PC-9 (cell line): Measurements from ENCODE around the gene CFAP119. TPM values are rescaled to one million over a fixed set of nuclear protein-coding genes. Genes with fewer than 3 reads are reported as not detected.

Experiments used
- BruUV-seq: library from RNA; stranded (reverse); fragments of 400-500 nt; replicated peaks from 2 replicates; lab custom pipeline; 2021; lab: Mats Ljungman, UMichigan
- CTCF ChIA-PET: fragments of 300-600 bp; sonication (Branson Sonifier 250); formaldehyde crosslinking; loops from one replicate; lab custom pipeline; 2022; ENCODE audit warnings: antibody characterized with exemption; lab: Charles Lee
- POLR2A ChIA-PET: fragments of 300-600 bp; sonication (Branson Sonifier 250); formaldehyde crosslinking; loops from one replicate; lab custom pipeline; 2022; ENCODE audit warnings: antibody characterized with exemption; ENCODE audit not compliant: unreplicated experiment; lab: Charles Lee
- DNase-seq, 2 experiments: peaks; one replicate each; pipeline versions ENCODE4 v3.0.0 to v3.0.0-alpha.2; 2015 to 2022; ENCODE audit warnings: mixed read lengths in 1 of 2
- H2AFZ ChIP-seq: fragments of 200-600 bp; sonication (generic); 2 replicates; pipeline ENCODE4 v1.8.1; 2017; ENCODE audit warnings: antibody characterized with exemption
- H3F3A ChIP-seq: fragments of 200-600 bp; sonication (generic); 2 replicates; pipeline ENCODE4 v1.8.1; 2017; ENCODE audit warnings: antibody characterized with exemption, mild to moderate bottlenecking, low read depth; ENCODE audit not compliant: insufficient read depth
- H3K27ac ChIP-seq: fragments of 200-600 bp; sonication (generic); 2 replicates; pipeline ENCODE4 v1.6.1; 2016; ENCODE audit warnings: mixed run types
- H3K27me3 ChIP-seq: fragments of 200-600 bp; sonication (generic); 2 replicates; pipeline ENCODE4 v1.6.1; 2016; ENCODE audit warnings: low read depth, mixed run types; ENCODE audit not compliant: insufficient read depth
- H3K36me3 ChIP-seq: fragments of 200-600 bp; sonication (generic); 2 replicates; pipeline ENCODE4 v1.6.1; 2016; ENCODE audit warnings: low read depth, mixed run types
- H3K4me1 ChIP-seq: fragments of 200-600 bp; sonication (generic); replicated peaks from 2 replicates; pipeline ENCODE4 v1.6.1; 2016; ENCODE audit warnings: mixed run types; ENCODE audit not compliant: insufficient read depth
- H3K4me2 ChIP-seq: fragments of 200-600 bp; sonication (generic); 2 replicates; pipeline ENCODE4 v1.6.1; 2017; ENCODE audit warnings: mixed run types
- H3K4me3 ChIP-seq: fragments of 200-600 bp; sonication (generic); 2 replicates; pipeline ENCODE4 v1.6.1; 2016; ENCODE audit warnings: mixed run types
- H3K79me2 ChIP-seq: fragments of 200-600 bp; sonication (generic); 2 replicates; pipeline ENCODE4 v1.6.1; 2017; ENCODE audit warnings: low read depth, mixed run types
- H3K9me2 ChIP-seq: fragments of 200-600 bp; sonication (generic); 2 replicates; pipeline ENCODE4 v1.8.1; 2017; ENCODE audit warnings: mild to moderate bottlenecking; ENCODE audit not compliant: insufficient read depth
- H3K9me3 ChIP-seq: fragments of 200-600 bp; sonication (generic); 2 replicates; pipeline ENCODE4 v1.8.1; 2016; ENCODE audit warnings: low read depth; ENCODE audit not compliant: insufficient read depth
- H4K20me1 ChIP-seq: fragments of 200-600 bp; sonication (generic); 2 replicates; pipeline ENCODE4 v1.8.1; 2017; ENCODE audit not compliant: insufficient read depth
- CTCF ChIP-seq: fragments of 200-600 bp; sonication (generic); conservative IDR thresholded peaks from 2 replicates; pipeline ENCODE4 v1.6.1; 2017; ENCODE audit warnings: mixed run types, antibody characterized with exemption, mild to moderate bottlenecking, moderate library complexity
- EZH2 ChIP-seq: fragments of 200-600 bp; sonication (generic); IDR thresholded peaks from 2 replicates; pipeline ENCODE4 v1.8.0; 2017; ENCODE audit warnings: antibody characterized with exemption, low read depth
- intact Hi-C: fragments of 100-400 bp; cut with micrococcal nuclease; formaldehyde crosslinking; loops from one replicate; pipeline ENCODE4 v1.10.0; 2022; ENCODE audit not compliant: unreplicated experiment
- total RNA-seq: library from RNA; stranded (reverse); gene quantifications from 2 replicates; pipeline ENCODE4 v1.2.3, GENCODE V29; 2021

Gene CFAP119
- total RNA-seq, 1 experiment from 2014 or later: 19.9 TPM

- Histone ChIP-seq H3F3A (peaks cover 82% of the 10 kb centered on the region), H3K4me3 (no peak overlapping the region), H3K4me2 (no peak overlapping the region), H3K27me3 (no peaks in the 10 kb centered on the region), H3K79me2 (peaks cover 26% of the 10 kb centered on the region), H3K9me3 (no peaks in the 10 kb centered on the region), H3K27ac (no peak overlapping the region), H4K20me1 (0 out of 2 replicates have a peak, but pooled peaks cover 25% of the 10 kb centered on the region), H3K4me1 (peaks cover 46% of the 10 kb centered on the region), H3K9me2 (no peaks in the 10 kb centered on the region), H2AFZ (no peak overlapping the region), H3K36me3 (peaks cover 32% of the 10 kb centered on the region)
- TF ChIP-seq EZH2 (no peak), CTCF (no peak)
- ChIA-PET POLR2A (interaction anchor here (1.0 kb wide), 1 partner anchor 33 kb away, joined by 4 read pairs; no protein-coding TSS in a partner anchor), CTCF (no interaction called here)
- DNase-seq: no peak
- BruUV-seq: no TSS peak
- intact Hi-C loops: loop anchor here (5.0 kb wide), 1 partner anchor 34 kb away; no protein-coding TSS in a partner anchor
Observed at GRCh38 chr16:30743716-30744115, 18.1 kb downstream of the CFAP119 start.

- peak; percentile 95 to 100 for DNase-seq
- Histone ChIP-seq H3K27ac (peak overlapping the region; percentile 96), H3K4me3 (peak overlapping the region; percentile 68), H3K79me2 (peaks cover 26% of the 10 kb centered on the region), H4K20me1 (0 out of 2 replicates have a peak, but pooled peaks cover 25% of the 10 kb centered on the region), H3K9me3 (no peaks in the 10 kb centered on the region), H3K27me3 (no peaks in the 10 kb centered on the region), H3K4me1 (peaks cover 33% of the 10 kb centered on the region), H3F3A (peaks cover 84% of the 10 kb centered on the region), H3K4me2 (peak overlapping the region; percentile 99), H3K9me2 (no peaks in the 10 kb centered on the region), H3K36me3 (peaks cover 32% of the 10 kb centered on the region), H2AFZ (no peak overlapping the region)
- intact Hi-C loops: loop anchor here (1.0 to 5.0 kb wide), 5 partner anchors 36 to 153 kb away; partner anchors contain the start of genes BCL7C and FBRS
- CTCF ChIA-PET: interaction anchor here (0.5 kb wide), 1 partner anchor 67 kb away, joined by 3 read pairs; no protein-coding TSS in a partner anchor
- TF ChIP-seq CTCF (no peak), EZH2 (no peak)
- POLR2A ChIA-PET: interaction anchor here (0.5 to 0.7 kb wide), 4 partner anchors 10 to 525 kb away, joined by 3 to 11 read pairs (median 7); no protein-coding TSS in a partner anchor
- no TSS peak for BruUV-seq
Observed at GRCh38 chr16:30741461-30741914, 20.4 kb downstream of the CFAP119 start.

GRCh38 chr16:30740364-30741251 lies 21.3 kb downstream of the CFAP119 start:
- CTCF ChIA-PET: no interaction called here

More at GRCh38 chr16:30740364-30741251, 21.3 kb downstream of the CFAP119 start:
- Histone ChIP-seq H2AFZ (no peak overlapping the region), H4K20me1 (0 out of 2 replicates have a peak, but pooled peaks cover 25% of the 10 kb centered on the region), H3K4me2 (peak overlapping the region; percentile 99), H3K4me3 (peak overlapping the region; percentile 68), H3K27me3 (no peaks in the 10 kb centered on the region), H3K9me2 (no peaks in the 10 kb centered on the region), H3K4me1 (peaks cover 33% of the 10 kb centered on the region), H3K9me3 (no peaks in the 10 kb centered on the region), H3F3A (peaks cover 87% of the 10 kb centered on the region), H3K36me3 (peaks cover 41% of the 10 kb centered on the region), H3K79me2 (peaks cover 26% of the 10 kb centered on the region), H3K27ac (peak overlapping the region; percentile 96)
- POLR2A ChIA-PET: interaction anchor here (0.5 to 0.9 kb wide), 12 partner anchors 7 to 399 kb away, joined by 3 to 23 read pairs (median 4); partner anchors contain the start of genes PHKG2 and ZNF629
- DNase-seq: peak; percentile 98
- TSS peak; percentile 98 for BruUV-seq
- TF ChIP-seq CTCF (0 out of 2 replicates have a peak, but pooled peaks have one; percentile 17), EZH2 (no peak)
- intact Hi-C loops: loop anchor here (1.0 to 5.0 kb wide), 8 partner anchors 22 to 182 kb away; partner anchors contain the start of genes BCL7C, CFAP119, FBRS and RNF40
